ENCODE results near the gene DUSP12. TPM values are rescaled to one million over a fixed set of nuclear protein-coding genes. Genes with fewer than 3 reads are reported as not detected.

Gene DUSP12
- total RNA-seq, 1 experiment from 2014 or later, result 63.6 TPM

DNA sequence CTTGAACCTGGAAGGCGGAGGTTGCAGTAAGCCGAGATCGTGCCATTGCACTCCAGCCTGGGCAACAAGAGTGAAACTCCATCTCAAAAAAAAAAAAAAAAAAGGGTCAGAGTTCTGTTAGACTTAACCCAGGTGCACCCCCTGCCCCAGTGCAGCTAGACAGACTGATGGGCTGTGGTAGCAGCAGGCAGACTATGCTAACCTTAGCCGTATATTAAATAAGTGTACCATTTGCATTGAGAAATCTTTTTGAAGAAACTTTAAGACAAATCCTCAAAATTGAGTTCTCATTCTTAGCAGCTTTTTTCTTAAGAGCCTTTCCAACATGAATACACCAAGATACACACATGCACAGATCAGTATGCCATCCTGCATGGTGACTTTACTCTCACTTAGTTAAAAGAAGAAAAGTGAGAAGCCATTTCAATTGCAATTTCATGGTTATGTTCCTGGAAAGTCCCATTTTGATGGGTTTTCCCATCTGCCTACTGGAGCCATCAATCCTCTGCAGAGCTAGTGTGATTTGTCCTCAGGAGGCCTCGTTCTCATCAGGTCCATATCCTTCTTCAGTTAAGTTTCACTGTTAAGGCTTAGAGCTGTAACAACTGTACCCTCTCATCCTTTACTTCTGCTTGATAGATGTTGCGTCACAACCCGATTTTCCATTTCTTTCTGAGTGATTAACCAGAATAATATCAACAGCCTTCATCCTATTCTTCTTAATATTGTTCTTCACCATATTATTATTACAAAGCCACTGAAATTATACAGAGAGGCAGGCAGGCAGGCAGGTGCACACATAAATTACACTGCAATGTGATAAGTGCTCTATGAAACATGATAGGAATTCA lies 21.0 kb upstream of the DUSP12 start:
- intact Hi-C loops (cut with micrococcal nuclease; ENCODE audit: unreplicated experiment), result no loop called here
- TF ChIP-seq EZH2 (IDR thresholded peaks at IDR 0.05; ENCODE audit: borderline replicate concordance, low read depth, low read length, poor library complexity, severe bottlenecking) (no peak), CTCF (conservative IDR thresholded peaks at IDR 0.05; ENCODE audit: low read depth, low read length) (no peak)
- ChIA-PET POLR2A (ENCODE audit: low non-redundant PET) (interaction anchor here (0.5 kb wide), 1 partner anchor 10 kb away, joined by 4 read pairs; no protein-coding TSS in a partner anchor), CTCF (no interaction called here)
- Histone ChIP-seq H3K4me1 (ENCODE audit: insufficient read depth, low read length, poor library complexity, severe bottlenecking) (peaks cover 6% of the 10 kb centered on the region), H3K36me3 (ENCODE audit: insufficient read depth, low read length, poor library complexity, severe bottlenecking) (no peaks in the 10 kb centered on the region), H3K9me3 (ENCODE audit: low read depth, low read length, poor library complexity, severe bottlenecking) (no peaks in the 10 kb centered on the region), H3K4me3 (ENCODE audit: low read depth, low read length, poor library complexity, severe bottlenecking) (no peak overlapping the region), H3K27me3 (replicated peaks; ENCODE audit: insufficient read depth, low read depth, low read length, poor library complexity) (no peaks in the 10 kb centered on the region), H3K27ac (ENCODE audit: low read depth, low read length, poor library complexity, severe bottlenecking) (no peak overlapping the region)
- BruUV-seq (replicated peaks), result no TSS peak
- DNase-seq (ENCODE audit: low spot score), result no peak

DNA sequence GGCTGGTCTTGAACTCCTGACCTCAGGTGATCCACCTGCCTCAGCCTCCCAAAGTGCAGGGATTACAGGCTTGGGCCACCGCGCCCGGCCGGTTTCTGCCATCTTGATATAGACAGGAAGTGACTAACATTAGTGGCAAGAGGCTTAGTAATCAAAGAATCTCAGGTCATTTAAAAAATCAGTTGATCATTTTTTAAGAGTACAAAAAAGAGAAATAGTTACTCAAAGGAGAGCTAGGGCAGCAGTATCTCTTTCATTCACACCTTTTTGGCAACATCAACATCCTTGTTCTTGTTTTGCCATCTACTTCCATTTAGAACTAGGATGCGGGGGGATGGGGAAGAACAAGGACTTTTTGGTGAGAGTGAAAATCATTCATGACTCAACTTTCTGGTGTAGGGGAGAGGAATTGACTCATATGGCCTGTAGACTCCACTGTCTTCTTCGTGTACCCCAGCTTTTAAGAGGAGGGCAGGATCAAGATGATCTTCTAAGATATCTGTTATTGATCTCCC lies 19.5 kb upstream of the DUSP12 start:
- Histone ChIP-seq H3K27ac (ENCODE audit: low read depth, low read length, poor library complexity, severe bottlenecking) (no peak overlapping the region), H3K9me3 (ENCODE audit: low read depth, low read length, poor library complexity, severe bottlenecking) (no peaks in the 10 kb centered on the region), H3K27me3 (replicated peaks; ENCODE audit: insufficient read depth, low read depth, low read length, poor library complexity) (no peaks in the 10 kb centered on the region), H3K36me3 (ENCODE audit: insufficient read depth, low read length, poor library complexity, severe bottlenecking) (no peaks in the 10 kb centered on the region), H3K4me3 (ENCODE audit: low read depth, low read length, poor library complexity, severe bottlenecking) (no peak overlapping the region), H3K4me1 (ENCODE audit: insufficient read depth, low read length, poor library complexity, severe bottlenecking) (peaks cover 11% of the 10 kb centered on the region)
- no TSS peak for BruUV-seq (replicated peaks)
- intact Hi-C loops (cut with micrococcal nuclease; ENCODE audit: unreplicated experiment), result loop anchor here (10.0 kb wide), 1 partner anchor 165 kb away; no protein-coding TSS in a partner anchor
- POLR2A ChIA-PET (ENCODE audit: low non-redundant PET), result no interaction called here
- DNase-seq (ENCODE audit: low spot score), result peak; percentile 39
- TF ChIP-seq CTCF (conservative IDR thresholded peaks at IDR 0.05; ENCODE audit: low read depth, low read length), result no peak
- CTCF ChIA-PET, result no interaction called here

GRCh38 chr1:161731241-161731640 lies 18.3 kb upstream of the DUSP12 start:
- Histone ChIP-seq H3K4me1 (ENCODE audit: insufficient read depth, low read length, poor library complexity, severe bottlenecking) (peaks cover 11% of the 10 kb centered on the region), H3K4me3 (ENCODE audit: low read depth, low read length, poor library complexity, severe bottlenecking) (no peak overlapping the region), H3K9me3 (ENCODE audit: low read depth, low read length, poor library complexity, severe bottlenecking) (no peaks in the 10 kb centered on the region), H3K27me3 (replicated peaks; ENCODE audit: insufficient read depth, low read depth, low read length, poor library complexity) (no peaks in the 10 kb centered on the region), H3K36me3 (ENCODE audit: insufficient read depth, low read length, poor library complexity, severe bottlenecking) (no peaks in the 10 kb centered on the region), H3K27ac (ENCODE audit: low read depth, low read length, poor library complexity, severe bottlenecking) (no peak overlapping the region)
- no peak for TF ChIP-seq CTCF (conservative IDR thresholded peaks at IDR 0.05; ENCODE audit: low read depth, low read length)
- no peak for TF ChIP-seq EZH2 (IDR thresholded peaks at IDR 0.05; ENCODE audit: borderline replicate concordance, low read depth, low read length, poor library complexity, severe bottlenecking)
- no TSS peak for BruUV-seq (replicated peaks)
- no peak for DNase-seq (ENCODE audit: low spot score)
- POLR2A ChIA-PET (ENCODE audit: low non-redundant PET), result no interaction called here
- CTCF ChIA-PET, result no interaction called here
- intact Hi-C loops (cut with micrococcal nuclease; ENCODE audit: unreplicated experiment), result loop anchor here (10.0 kb wide), 1 partner anchor 166 kb away; no protein-coding TSS in a partner anchor

Measured in A673 (cell line).